HAP-1 (cell line): ENCODE data around the gene ZFP91.

ENCODE experiments used
- DNase-seq, 2 experiments: peaks; one replicate each; pipeline ENCODE4 v3.0.0-alpha.2; 2016 to 2020; ENCODE audit warnings: low spot score in 2 of 2
- H3K27me3 ChIP-seq: fragments of 250-450 bp; sonication (Bioruptor Pico); 2 replicates; pipeline ENCODE4 v1.5.1; 2020; ENCODE audit warnings: low read depth, mild to moderate bottlenecking, moderate library complexity
- H3K36me3 ChIP-seq: fragments of 250-450 bp; sonication (Bioruptor Pico); replicated peaks from 2 replicates; pipeline ENCODE4 v1.5.1; 2020; ENCODE audit warnings: mild to moderate bottlenecking
- H3K4me1 ChIP-seq: fragments of 250-450 bp; sonication (Bioruptor Pico); 2 replicates; pipeline ENCODE4 v1.5.1; 2020; ENCODE audit warnings: mild to moderate bottlenecking
- H3K4me3 ChIP-seq: fragments of 250-450 bp; sonication (Bioruptor Pico); 2 replicates; pipeline ENCODE4 v1.5.1; 2020; ENCODE audit warnings: mild to moderate bottlenecking, moderate library complexity
- H3K9me3 ChIP-seq: fragments of 250-450 bp; sonication (Bioruptor Pico); 2 replicates; pipeline ENCODE4 v1.5.1; 2020; ENCODE audit warnings: mild to moderate bottlenecking, moderate library complexity
- in situ Hi-C: fragments of 300-500 bp; cut with MboI; formaldehyde crosslinking; loops from 3 replicates; pipeline ENCODE4 v1.14.3; 2020; ENCODE audit warnings: low sequenced_read_pairs, inconsistent platforms, mixed read lengths

ZFP91 gene

DNA sequence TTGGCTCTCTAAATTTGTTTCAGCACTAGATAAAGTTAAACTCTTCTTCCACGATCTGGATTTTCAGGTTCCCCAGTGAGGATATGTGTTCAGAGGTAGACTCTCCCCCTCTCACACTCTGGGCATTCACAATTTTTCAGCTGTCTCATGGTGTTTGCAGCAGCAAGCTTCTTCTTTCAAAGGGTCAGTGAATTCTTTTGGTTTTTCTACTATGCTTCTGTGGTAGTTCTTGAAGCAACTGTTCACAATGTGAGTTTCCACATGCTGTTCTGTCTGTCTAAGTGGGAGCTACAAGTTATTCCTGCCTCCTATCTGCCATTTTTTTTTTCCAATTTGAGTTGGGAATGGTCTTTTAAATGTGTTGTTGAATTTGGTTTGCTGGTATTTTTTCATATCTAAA, 69.0 kb downstream of the ZFP91 start:
- Histone ChIP-seq H3K27me3 (no peaks in the 10 kb centered on the region), H3K36me3 (no peaks in the 10 kb centered on the region), H3K4me1 (no peaks in the 10 kb centered on the region), H3K9me3 (peaks cover 2% of the 10 kb centered on the region; the same call in 1 of the 2 replicates), H3K4me3 (no peak overlapping the region)
- in situ Hi-C loops: no loop called here
- no peak for DNase-seq

GRCh38 chr11:58649623-58650022, 70.8 kb downstream of the ZFP91 start:
- Histone ChIP-seq H3K27me3 (no peaks in the 10 kb centered on the region), H3K4me1 (no peaks in the 10 kb centered on the region), H3K36me3 (no peaks in the 10 kb centered on the region), H3K4me3 (no peak overlapping the region), H3K9me3 (peaks cover 2% of the 10 kb centered on the region; the same call in 1 of the 2 replicates)
- no peak for DNase-seq
- in situ Hi-C loops: no loop called here

GRCh38 chr11:58650496-58650895, 71.6 kb downstream of the ZFP91 start:
- DNase-seq: no peak
- H3K4me3 ChIP-seq: no peak overlapping the region
- in situ Hi-C loops: no loop called here

DNA sequence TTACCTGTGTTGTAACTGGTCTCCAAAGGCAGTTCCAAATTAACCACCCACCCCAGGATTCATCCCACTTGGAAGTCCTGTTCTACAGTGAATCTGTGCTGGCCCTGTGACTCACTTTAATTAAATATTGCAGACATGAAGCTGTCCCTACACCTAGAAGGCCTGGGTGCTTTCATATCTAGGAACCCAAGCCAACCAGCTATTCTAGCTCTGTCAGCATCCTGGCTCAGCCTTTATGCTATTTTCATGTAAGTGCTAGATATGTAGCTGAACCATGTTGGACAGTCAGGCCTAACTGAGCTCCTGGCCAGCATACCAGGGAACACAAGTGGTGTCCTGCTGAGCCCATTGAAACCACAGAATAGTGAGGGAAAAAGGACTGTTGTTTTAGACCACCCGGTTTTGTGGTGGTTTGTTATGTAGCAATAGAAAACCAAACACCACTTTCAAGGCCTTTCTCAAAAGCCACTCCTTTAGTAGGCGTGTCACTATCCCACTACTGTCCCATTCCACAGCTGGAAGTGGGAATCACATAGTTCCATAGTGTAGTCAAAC, 73.9 kb downstream of the ZFP91 start:
- Histone ChIP-seq H3K4me1 (no peaks in the 10 kb centered on the region), H3K36me3 (no peaks in the 10 kb centered on the region), H3K4me3 (no peak overlapping the region), H3K27me3 (no peaks in the 10 kb centered on the region), H3K9me3 (no peaks in the 10 kb centered on the region)
- no peak for DNase-seq
- in situ Hi-C loops: no loop called here

More at GRCh38 chr11:58650496-58650895, 71.6 kb downstream of the ZFP91 start:
- H3K27me3 ChIP-seq: no peaks in the 10 kb centered on the region
- peaks cover 2% of the 10 kb centered on the region; the same call in 1 of the 2 replicates for H3K9me3 ChIP-seq
- no peaks in the 10 kb centered on the region for H3K36me3 ChIP-seq
- no peaks in the 10 kb centered on the region for H3K4me1 ChIP-seq

GRCh38 chr11:58654079-58654907, 75.4 kb downstream of the ZFP91 start:
- DNase-seq: peak; percentile 55 to 83
- Histone ChIP-seq H3K27me3 (no peaks in the 10 kb centered on the region), H3K4me1 (no peaks in the 10 kb centered on the region), H3K36me3 (no peaks in the 10 kb centered on the region), H3K4me3 (no peak overlapping the region), H3K9me3 (no peaks in the 10 kb centered on the region)
- in situ Hi-C loops: no loop called here

GRCh38 chr11:58654908-58655296, 76.0 kb downstream of the ZFP91 start:
- H3K4me1 ChIP-seq: no peaks in the 10 kb centered on the region
- in situ Hi-C loops: no loop called here
- no peaks in the 10 kb centered on the region for H3K27me3 ChIP-seq
- no peaks in the 10 kb centered on the region for H3K36me3 ChIP-seq
- no peaks in the 10 kb centered on the region for H3K9me3 ChIP-seq
- DNase-seq: no peak
- no peak overlapping the region for H3K4me3 ChIP-seq

GRCh38 chr11:58656348-58656747, 77.5 kb downstream of the ZFP91 start:
- Histone ChIP-seq H3K4me3 (no peak overlapping the region), H3K9me3 (no peaks in the 10 kb centered on the region), H3K4me1 (no peaks in the 10 kb centered on the region), H3K36me3 (no peaks in the 10 kb centered on the region), H3K27me3 (no peaks in the 10 kb centered on the region)
- in situ Hi-C loops: no loop called here
- DNase-seq: no peak

- Histone ChIP-seq H3K9me3 (no peaks in the 10 kb centered on the region), H3K27me3 (no peaks in the 10 kb centered on the region), H3K36me3 (no peaks in the 10 kb centered on the region), H3K4me3 (no peak overlapping the region), H3K4me1 (no peaks in the 10 kb centered on the region)
- DNase-seq: no peak
- in situ Hi-C loops: no loop called here
Observed at GRCh38 chr11:58658623-58659022, 79.8 kb downstream of the ZFP91 start.

DNA sequence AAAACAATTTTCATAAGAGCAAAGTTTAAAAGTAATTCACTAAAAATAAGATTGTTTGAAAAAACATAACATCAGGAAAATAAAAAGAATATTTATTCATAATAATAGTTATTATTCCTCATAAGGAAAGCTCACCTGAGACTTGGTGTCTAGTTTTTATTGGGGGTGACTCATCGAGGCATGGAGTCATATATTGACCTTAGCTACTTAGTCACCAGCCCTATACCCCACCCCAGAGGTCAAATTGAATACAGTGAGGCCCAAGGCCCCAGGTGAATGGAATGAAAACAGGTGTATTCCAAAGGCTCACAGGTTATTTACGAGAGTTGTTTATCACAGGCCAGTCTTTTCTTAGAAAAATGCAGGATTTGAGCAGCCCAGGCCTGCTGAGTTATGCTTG, 80.5 kb downstream of the ZFP91 start:
- Histone ChIP-seq H3K9me3 (no peaks in the 10 kb centered on the region), H3K36me3 (no peaks in the 10 kb centered on the region), H3K4me1 (no peaks in the 10 kb centered on the region), H3K27me3 (no peaks in the 10 kb centered on the region), H3K4me3 (no peak overlapping the region)
- in situ Hi-C loops: no loop called here
- no peak for DNase-seq

DNA sequence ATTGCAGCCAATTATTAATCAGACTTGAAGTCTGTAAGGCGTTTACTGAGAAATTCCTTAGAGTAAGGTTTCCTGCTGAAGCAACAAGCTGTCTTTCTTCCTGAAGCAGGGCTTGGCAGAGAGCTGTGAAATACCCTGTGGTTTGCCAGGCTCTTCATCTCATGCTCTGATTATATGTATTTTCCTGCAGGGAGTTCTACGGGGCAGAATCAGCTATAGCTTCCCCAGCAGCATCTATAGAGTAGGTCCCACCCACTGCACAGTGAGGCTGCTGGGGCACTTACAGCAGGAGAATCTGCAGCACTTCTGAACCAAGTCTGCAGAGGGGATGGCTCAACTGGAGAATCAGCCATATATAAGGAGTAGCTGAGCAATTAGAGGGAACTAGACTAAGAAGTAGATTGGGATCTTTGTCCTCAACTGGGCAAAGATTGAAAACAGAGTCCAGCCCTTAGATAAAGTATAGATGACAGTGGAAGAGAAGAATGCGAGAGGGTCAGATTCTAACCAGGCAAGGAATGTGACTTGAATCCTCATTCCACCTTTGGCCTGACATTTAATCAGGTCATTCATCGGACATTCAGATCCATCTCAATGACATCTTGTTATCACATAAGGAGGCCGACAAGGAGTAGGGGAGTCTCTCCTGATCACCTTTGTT, 81.2 kb downstream of the ZFP91 start:
- no peaks in the 10 kb centered on the region for H3K9me3 ChIP-seq
- H3K36me3 ChIP-seq: no peaks in the 10 kb centered on the region
- H3K4me1 ChIP-seq: no peaks in the 10 kb centered on the region
- in situ Hi-C loops: no loop called here
- no peaks in the 10 kb centered on the region for H3K27me3 ChIP-seq
- no peak overlapping the region for H3K4me3 ChIP-seq
- DNase-seq: no peak
